ENCODE results near the gene LRRC31. TPM values are rescaled to one million over a fixed set of nuclear protein-coding genes. Genes with fewer than 3 reads are reported as not detected.

The LRRC31 gene
- total and polyA plus RNA-seq, 2 donors (not counting 1 experiment from before 2014, with no cell fraction given), result not detected

DNA sequence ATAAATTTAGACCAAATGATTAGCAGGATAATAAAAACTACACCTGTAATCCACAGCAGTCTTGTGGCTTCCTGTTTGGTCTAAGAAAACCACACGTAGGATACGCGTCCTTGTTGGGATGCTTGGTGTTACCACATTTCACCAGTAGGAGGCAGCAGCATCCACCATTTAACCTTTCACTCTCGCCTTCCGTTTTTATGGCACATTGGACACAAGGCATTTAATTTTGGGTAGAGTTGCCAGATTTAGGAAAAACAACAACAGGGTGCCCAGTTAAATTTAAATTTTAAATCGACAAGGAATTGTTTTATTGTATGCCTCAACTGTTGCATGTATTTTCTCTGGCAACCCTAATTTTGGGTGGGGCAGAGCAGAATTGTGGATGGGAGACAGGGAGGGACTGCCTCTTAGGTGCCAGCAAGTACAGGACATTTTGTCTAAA lies 6.3 kb downstream of the LRRC31 start:
- Histone ChIP-seq H3K4me1 (ENCODE audit: control insufficient read depth, extremely low read depth, insufficient read depth, low read length) (no peaks in the 10 kb centered on the region), H3K9ac (ENCODE audit: insufficient read depth, low read length) (no peak overlapping the region), H3K4me2 (ENCODE audit: extremely low read depth, insufficient read depth, low read length) (no peak overlapping the region), H3K79me2 (ENCODE audit: control insufficient read depth, insufficient read depth, low read length) (no peaks in the 10 kb centered on the region), H3K27ac (ENCODE audit: insufficient read depth, low read length) (no peak overlapping the region), H3K9me3 (ENCODE audit: control insufficient read depth, insufficient read depth, low read depth, low read length) (no peaks in the 10 kb centered on the region), H2AFZ (ENCODE audit: low read length) (no peak overlapping the region), H3K36me3 (ENCODE audit: control insufficient read depth, insufficient read depth, low read length) (no peaks in the 10 kb centered on the region), H3K27me3 (ENCODE audit: control insufficient read depth, insufficient read depth, low read length) (no peaks in the 10 kb centered on the region), H4K20me1 (ENCODE audit: control insufficient read depth, extremely low read depth, insufficient read depth, low read length) (no peaks in the 10 kb centered on the region), H3K4me3 (replicated peaks in 1 of 4; ENCODE audit: control extremely low read depth in 1 of 4, insufficient read depth in 1 of 4, low read depth in 3 of 4, low read length in 4 of 4) (no peak overlapping the region)
- DNase-seq (ENCODE audit: low read depth in 2 of 2), result peak; percentile 57 to 78
- TF ChIP-seq, protein P1, sequence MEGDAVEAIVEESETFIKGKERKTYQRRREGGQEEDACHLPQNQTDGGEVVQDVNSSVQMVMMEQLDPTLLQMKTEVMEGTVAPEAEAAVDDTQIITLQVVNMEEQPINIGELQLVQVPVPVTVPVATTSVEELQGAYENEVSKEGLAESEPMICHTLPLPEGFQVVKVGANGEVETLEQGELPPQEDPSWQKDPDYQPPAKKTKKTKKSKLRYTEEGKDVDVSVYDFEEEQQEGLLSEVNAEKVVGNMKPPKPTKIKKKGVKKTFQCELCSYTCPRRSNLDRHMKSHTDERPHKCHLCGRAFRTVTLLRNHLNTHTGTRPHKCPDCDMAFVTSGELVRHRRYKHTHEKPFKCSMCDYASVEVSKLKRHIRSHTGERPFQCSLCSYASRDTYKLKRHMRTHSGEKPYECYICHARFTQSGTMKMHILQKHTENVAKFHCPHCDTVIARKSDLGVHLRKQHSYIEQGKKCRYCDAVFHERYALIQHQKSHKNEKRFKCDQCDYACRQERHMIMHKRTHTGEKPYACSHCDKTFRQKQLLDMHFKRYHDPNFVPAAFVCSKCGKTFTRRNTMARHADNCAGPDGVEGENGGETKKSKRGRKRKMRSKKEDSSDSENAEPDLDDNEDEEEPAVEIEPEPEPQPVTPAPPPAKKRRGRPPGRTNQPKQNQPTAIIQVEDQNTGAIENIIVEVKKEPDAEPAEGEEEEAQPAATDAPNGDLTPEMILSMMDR (conservative IDR thresholded peaks at IDR 0.05 in 1 of 2, IDR thresholded peaks at IDR 0.05 in 1 of 2; ENCODE audit: low read depth in 1 of 2, low read length in 2 of 2), result peak; percentile 91 to 97
- TF ChIP-seq EZH2 (IDR thresholded peaks at IDR 0.05; ENCODE audit: low read length, missing control alignments), result no peak

DNA sequence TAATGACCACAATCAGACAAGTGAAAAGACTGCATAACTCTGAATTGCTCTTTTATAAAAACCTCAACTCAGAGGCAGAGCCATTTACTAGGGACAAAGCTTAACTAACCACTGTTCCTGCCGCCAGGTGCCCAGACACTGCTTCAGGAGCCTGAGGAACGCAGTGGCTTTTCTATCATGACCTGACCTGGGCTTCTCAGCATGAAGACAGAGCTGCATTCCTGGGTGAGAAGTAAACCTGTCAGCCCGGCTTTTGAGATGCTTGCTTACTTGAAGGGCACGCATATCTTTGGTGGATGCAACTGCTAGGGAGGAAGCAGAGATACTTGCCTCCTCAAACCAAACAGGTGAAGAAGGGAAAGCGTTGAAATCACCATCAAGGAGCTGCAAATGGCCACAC lies 7.9 kb downstream of the LRRC31 start:
- Histone ChIP-seq H2AFZ (ENCODE audit: low read length) (no peak overlapping the region), H3K36me3 (ENCODE audit: control insufficient read depth, insufficient read depth, low read length) (no peaks in the 10 kb centered on the region), H3K9me3 (ENCODE audit: control insufficient read depth, insufficient read depth, low read depth, low read length) (no peaks in the 10 kb centered on the region), H3K27me3 (ENCODE audit: control insufficient read depth, insufficient read depth, low read length) (no peaks in the 10 kb centered on the region), H3K4me3 (replicated peaks in 1 of 4; ENCODE audit: control extremely low read depth in 1 of 4, insufficient read depth in 1 of 4, low read depth in 3 of 4, low read length in 4 of 4) (no peak overlapping the region), H3K4me1 (ENCODE audit: control insufficient read depth, extremely low read depth, insufficient read depth, low read length) (no peaks in the 10 kb centered on the region), H3K27ac (ENCODE audit: insufficient read depth, low read length) (no peak overlapping the region), H3K4me2 (ENCODE audit: extremely low read depth, insufficient read depth, low read length) (no peak overlapping the region), H4K20me1 (ENCODE audit: control insufficient read depth, extremely low read depth, insufficient read depth, low read length) (no peaks in the 10 kb centered on the region), H3K9ac (ENCODE audit: insufficient read depth, low read length) (no peak overlapping the region), H3K79me2 (ENCODE audit: control insufficient read depth, insufficient read depth, low read length) (no peaks in the 10 kb centered on the region)
- DNase-seq (ENCODE audit: low read depth in 2 of 2), result no peak
- TF ChIP-seq, protein P1 (conservative IDR thresholded peaks at IDR 0.05 in 1 of 2, IDR thresholded peaks at IDR 0.05 in 1 of 2; ENCODE audit: low read depth in 1 of 2, low read length in 2 of 2), result no peak
- TF ChIP-seq EZH2 (IDR thresholded peaks at IDR 0.05; ENCODE audit: low read length, missing control alignments), result no peak

DNA sequence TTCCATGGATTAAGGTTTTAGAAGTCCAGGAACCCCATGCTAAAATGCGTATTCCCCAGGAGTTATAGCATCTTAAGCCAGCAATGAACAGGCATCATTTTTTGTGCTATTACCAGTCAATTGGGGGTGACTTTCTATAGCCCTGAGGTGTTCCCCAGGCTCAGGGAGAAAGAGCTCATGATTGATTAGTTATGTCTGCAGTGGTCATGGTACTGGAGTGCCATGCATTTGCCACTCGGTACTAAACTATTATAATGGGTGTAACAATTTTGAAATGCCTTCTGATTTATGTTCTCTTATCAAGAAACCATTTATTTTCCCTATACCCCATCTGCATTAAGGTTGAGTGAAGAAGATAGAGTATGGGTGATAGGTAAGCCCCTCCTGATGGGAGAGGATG lies 11.9 kb downstream of the LRRC31 start:
- Histone ChIP-seq H4K20me1 (ENCODE audit: control insufficient read depth, extremely low read depth, insufficient read depth, low read length) (no peaks in the 10 kb centered on the region), H3K36me3 (ENCODE audit: control insufficient read depth, insufficient read depth, low read length) (no peaks in the 10 kb centered on the region), H3K4me1 (ENCODE audit: control insufficient read depth, extremely low read depth, insufficient read depth, low read length) (no peaks in the 10 kb centered on the region), H3K27ac (ENCODE audit: insufficient read depth, low read length) (no peak overlapping the region), H3K79me2 (ENCODE audit: control insufficient read depth, insufficient read depth, low read length) (no peaks in the 10 kb centered on the region), H3K4me3 (replicated peaks in 1 of 4; ENCODE audit: control extremely low read depth in 1 of 4, insufficient read depth in 1 of 4, low read depth in 3 of 4, low read length in 4 of 4) (no peak overlapping the region), H3K9me3 (ENCODE audit: control insufficient read depth, insufficient read depth, low read depth, low read length) (no peaks in the 10 kb centered on the region), H3K27me3 (ENCODE audit: control insufficient read depth, insufficient read depth, low read length) (peaks cover 3% of the 10 kb centered on the region), H2AFZ (ENCODE audit: low read length) (no peak overlapping the region), H3K4me2 (ENCODE audit: extremely low read depth, insufficient read depth, low read length) (no peak overlapping the region), H3K9ac (ENCODE audit: insufficient read depth, low read length) (no peak overlapping the region)
- TF ChIP-seq, protein P1 (conservative IDR thresholded peaks at IDR 0.05 in 1 of 2, IDR thresholded peaks at IDR 0.05 in 1 of 2; ENCODE audit: low read depth in 1 of 2, low read length in 2 of 2), result no peak
- no peak for TF ChIP-seq EZH2 (IDR thresholded peaks at IDR 0.05; ENCODE audit: low read length, missing control alignments)
- DNase-seq (ENCODE audit: low read depth in 2 of 2), result no peak
